ENCODE measurements around the gene NEMF.
A peak's percentile ranks its signal among the peaks of the same experiment; 100 is the strongest.
"Not testable (repeated sequence)": the region's sequence is repeated elsewhere in the genome, so short reads cannot be mapped to it uniquely, and the experiment has no call there.

NEMF gene

GRCh38 chr14:49876563-49877127 lies 24.1 kb upstream of the NEMF start:
- no peak for DNase-seq (ENCODE audit: low spot score)

GRCh38 chr14:49875640-49876198 lies 23.1 kb upstream of the NEMF start:
- DNase-seq (ENCODE audit: low spot score) = no peak

GRCh38 chr14:49873548-49873947 lies 21.0 kb upstream of the NEMF start:
- not testable (repeated sequence) for DNase-seq (ENCODE audit: low spot score)

- no peak for DNase-seq (ENCODE audit: low spot score)
Observed at GRCh38 chr14:49870908-49871307, 18.3 kb upstream of the NEMF start.

GRCh38 chr14:49868720-49869114 lies 16.1 kb upstream of the NEMF start:
- DNase-seq (ENCODE audit: low spot score) = no peak

- peak; percentile 95 for DNase-seq (ENCODE audit: low spot score)
Observed at GRCh38 chr14:49867831-49868719, 15.5 kb upstream of the NEMF start.

- DNase-seq (ENCODE audit: low spot score) = peak; percentile 22
Observed at GRCh38 chr14:49865431-49865859, 12.9 kb upstream of the NEMF start.

- no peak for DNase-seq (ENCODE audit: low spot score)
Observed at GRCh38 chr14:49863487-49864281, 11.1 kb upstream of the NEMF start.

GRCh38 chr14:49862089-49862673 lies 9.6 kb upstream of the NEMF start:
- DNase-seq (ENCODE audit: low spot score) = peak; percentile 38

GRCh38 chr14:49861699-49862088 lies 9.1 kb upstream of the NEMF start:
- peak; percentile 55 for DNase-seq (ENCODE audit: low spot score)

- no peak for DNase-seq (ENCODE audit: low spot score)
Observed at GRCh38 chr14:49860988-49861698, 8.6 kb upstream of the NEMF start.

GRCh38 chr14:49858383-49858782 lies 5.8 kb upstream of the NEMF start:
- no peak for DNase-seq (ENCODE audit: low spot score)

GRCh38 chr14:49857427-49858003 lies 4.9 kb upstream of the NEMF start:
- DNase-seq (ENCODE audit: low spot score) = no peak

- DNase-seq (ENCODE audit: low spot score) = peak; percentile 72
Observed at GRCh38 chr14:49853572-49854375, 1.2 kb upstream of the NEMF start.

GRCh38 chr14:49853158-49853477 lies 530 bp upstream of the NEMF start:
- DNase-seq (ENCODE audit: low spot score) = no peak

GRCh38 chr14:49851813-49852212 lies 775 bp downstream of the NEMF start:
- no peak for DNase-seq (ENCODE audit: low spot score)

- no peak for DNase-seq (ENCODE audit: low spot score)
Observed at GRCh38 chr14:49849213-49849847, 3.3 kb downstream of the NEMF start.

GRCh38 chr14:49828640-49829039 lies 23.9 kb downstream of the NEMF start:
- no peak for DNase-seq (ENCODE audit: low spot score)

GRCh38 chr14:49820176-49820575 lies 32.4 kb downstream of the NEMF start:
- DNase-seq (ENCODE audit: low spot score) = no peak

- DNase-seq (ENCODE audit: low spot score) = no peak
Observed at GRCh38 chr14:49816844-49817243, 35.7 kb downstream of the NEMF start.
